ENCODE measurements around the gene CHAF1A.

The CHAF1A gene

GRCh38 chr19:4403005-4403761, 743 bp downstream of the CHAF1A start:
- no peak for DNase-seq (ENCODE audit: low spot score in 2 of 2)

GRCh38 chr19:4405977-4406376, 3.5 kb downstream of the CHAF1A start:
- Mint-ChIP-seq H3K4me3 (no peak overlapping the region), H3K4me1 (peaks cover 24% of the 10 kb centered on the region), H3K27ac (no peak overlapping the region), H3K9me3 (no peaks in the 10 kb centered on the region), H3K36me3 (peaks cover 86% of the 10 kb centered on the region)
- DNase-seq (ENCODE audit: low spot score in 2 of 2) (no peak), ATAC-seq (no peak)

More at GRCh38 chr19:4403005-4403761, 743 bp downstream of the CHAF1A start:
- Mint-ChIP-seq H3K4me3 (peak overlapping the region; percentile 97), H3K4me1 (peaks cover 38% of the 10 kb centered on the region), H3K36me3 (peaks cover 78% of the 10 kb centered on the region), H3K9me3 (no peaks in the 10 kb centered on the region), H3K27ac (peak overlapping the region; percentile 94)
- no peak for ATAC-seq

GRCh38 chr19:4406626-4407025, 4.2 kb downstream of the CHAF1A start:
- Mint-ChIP-seq H3K4me1 (peaks cover 18% of the 10 kb centered on the region), H3K27ac (no peak overlapping the region), H3K9me3 (no peaks in the 10 kb centered on the region), H3K36me3 (peaks cover 92% of the 10 kb centered on the region), H3K4me3 (no peak overlapping the region)
- ATAC-seq = no peak
- no peak for DNase-seq (ENCODE audit: low spot score in 2 of 2)

- Mint-ChIP-seq H3K4me3 (no peak overlapping the region), H3K9me3 (no peaks in the 10 kb centered on the region), H3K4me1 (peaks cover 4% of the 10 kb centered on the region), H3K27ac (no peak overlapping the region), H3K36me3 (peaks cover 99% of the 10 kb centered on the region)
- ATAC-seq = no peak
- no peak for DNase-seq (ENCODE audit: low spot score in 2 of 2)
Observed at GRCh38 chr19:4409123-4409933, 6.9 kb downstream of the CHAF1A start.

GRCh38 chr19:4413588-4413987, 11.1 kb downstream of the CHAF1A start:
- no peak for DNase-seq (ENCODE audit: low spot score in 2 of 2)
- Mint-ChIP-seq H3K27ac (no peak overlapping the region), H3K36me3 (peaks cover 90% of the 10 kb centered on the region), H3K4me3 (no peak overlapping the region), H3K4me1 (no peaks in the 10 kb centered on the region), H3K9me3 (no peaks in the 10 kb centered on the region)
- ATAC-seq = no peak

GRCh38 chr19:4414144-4414799, 11.8 kb downstream of the CHAF1A start:
- no peak for DNase-seq (ENCODE audit: low spot score in 2 of 2)
- no peak for ATAC-seq
- Mint-ChIP-seq H3K9me3 (no peaks in the 10 kb centered on the region), H3K36me3 (peaks cover 90% of the 10 kb centered on the region), H3K4me1 (no peaks in the 10 kb centered on the region), H3K4me3 (no peak overlapping the region), H3K27ac (no peak overlapping the region)

- H3K36me3 Mint-ChIP-seq = peaks cover 90% of the 10 kb centered on the region
- H3K27ac Mint-ChIP-seq = no peak overlapping the region
Observed at GRCh38 chr19:4414800-4415321, 12.4 kb downstream of the CHAF1A start.

GRCh38 chr19:4415352-4415751, 12.9 kb downstream of the CHAF1A start:
- no peaks in the 10 kb centered on the region for H3K9me3 Mint-ChIP-seq
- peaks cover 88% of the 10 kb centered on the region for H3K36me3 Mint-ChIP-seq
- no peaks in the 10 kb centered on the region for H3K4me1 Mint-ChIP-seq
- no peak overlapping the region for H3K27ac Mint-ChIP-seq
- ATAC-seq (no peak), DNase-seq (ENCODE audit: low spot score in 2 of 2) (no peak)
- no peak overlapping the region for H3K4me3 Mint-ChIP-seq

More at GRCh38 chr19:4414800-4415321, 12.4 kb downstream of the CHAF1A start:
- no peaks in the 10 kb centered on the region for H3K4me1 Mint-ChIP-seq
- no peak for DNase-seq (ENCODE audit: low spot score in 2 of 2)
- H3K9me3 Mint-ChIP-seq = no peaks in the 10 kb centered on the region
- ATAC-seq = no peak
- no peak overlapping the region for H3K4me3 Mint-ChIP-seq

- Mint-ChIP-seq H3K4me1 (no peaks in the 10 kb centered on the region), H3K27ac (no peak overlapping the region), H3K9me3 (no peaks in the 10 kb centered on the region), H3K4me3 (no peak overlapping the region), H3K36me3 (peaks cover 88% of the 10 kb centered on the region)
- DNase-seq (ENCODE audit: low spot score in 2 of 2) (no peak), ATAC-seq (no peak)
Observed at GRCh38 chr19:4416268-4416667, 13.8 kb downstream of the CHAF1A start.

- Mint-ChIP-seq H3K27ac (no peak overlapping the region), H3K4me1 (no peaks in the 10 kb centered on the region), H3K36me3 (peaks cover 97% of the 10 kb centered on the region), H3K4me3 (no peak overlapping the region), H3K9me3 (no peaks in the 10 kb centered on the region)
- DNase-seq (ENCODE audit: low spot score in 2 of 2) (no peak), ATAC-seq (no peak)
Observed at GRCh38 chr19:4423416-4424126, 21.1 kb downstream of the CHAF1A start.

GRCh38 chr19:4425537-4425936, 23.1 kb downstream of the CHAF1A start:
- H3K36me3 Mint-ChIP-seq = peaks cover 100% of the 10 kb centered on the region
- no peak overlapping the region for H3K4me3 Mint-ChIP-seq
- DNase-seq (ENCODE audit: low spot score in 2 of 2) = no peak
- H3K27ac Mint-ChIP-seq = no peak overlapping the region
- no peaks in the 10 kb centered on the region for H3K9me3 Mint-ChIP-seq
- no peak for ATAC-seq
- H3K4me1 Mint-ChIP-seq = peaks cover 4% of the 10 kb centered on the region

- no peak for DNase-seq (ENCODE audit: low spot score in 2 of 2)
- Mint-ChIP-seq H3K36me3 (peaks cover 100% of the 10 kb centered on the region), H3K9me3 (no peaks in the 10 kb centered on the region), H3K27ac (peak overlapping the region; percentile 14), H3K4me3 (no peak overlapping the region), H3K4me1 (peaks cover 4% of the 10 kb centered on the region)
- no peak for ATAC-seq
Observed at GRCh38 chr19:4428326-4428975, 26.0 kb downstream of the CHAF1A start.

- Mint-ChIP-seq H3K36me3 (peaks cover 100% of the 10 kb centered on the region), H3K4me1 (peaks cover 4% of the 10 kb centered on the region), H3K27ac (peak overlapping the region; percentile 14), H3K9me3 (no peaks in the 10 kb centered on the region), H3K4me3 (no peak overlapping the region)
- ATAC-seq (no peak), DNase-seq (ENCODE audit: low spot score in 2 of 2) (no peak)
Observed at GRCh38 chr19:4429256-4429655, 26.8 kb downstream of the CHAF1A start.

- H3K9me3 Mint-ChIP-seq = no peaks in the 10 kb centered on the region
- peaks cover 4% of the 10 kb centered on the region for H3K4me1 Mint-ChIP-seq
- H3K36me3 Mint-ChIP-seq = peaks cover 100% of the 10 kb centered on the region
- ATAC-seq = no peak
- H3K27ac Mint-ChIP-seq = no peak overlapping the region
- no peak for DNase-seq (ENCODE audit: low spot score in 2 of 2)
- H3K4me3 Mint-ChIP-seq = no peak overlapping the region
Observed at GRCh38 chr19:4429771-4430171, 27.3 kb downstream of the CHAF1A start.
